GM21515 (cell line): ENCODE measurements around the gene MORC4.
"Not testable (repeated sequence)": the region's sequence is repeated elsewhere in the genome, so short reads cannot be mapped to it uniquely, and the experiment has no call there.

Source experiments
- ATAC-seq: cut with Tn5 transposase; IDR thresholded peaks from one replicate; pipeline ENCODE4 v1.9.1; 2021; ENCODE audit not compliant: unreplicated experiment

MORC4 gene

DNA sequence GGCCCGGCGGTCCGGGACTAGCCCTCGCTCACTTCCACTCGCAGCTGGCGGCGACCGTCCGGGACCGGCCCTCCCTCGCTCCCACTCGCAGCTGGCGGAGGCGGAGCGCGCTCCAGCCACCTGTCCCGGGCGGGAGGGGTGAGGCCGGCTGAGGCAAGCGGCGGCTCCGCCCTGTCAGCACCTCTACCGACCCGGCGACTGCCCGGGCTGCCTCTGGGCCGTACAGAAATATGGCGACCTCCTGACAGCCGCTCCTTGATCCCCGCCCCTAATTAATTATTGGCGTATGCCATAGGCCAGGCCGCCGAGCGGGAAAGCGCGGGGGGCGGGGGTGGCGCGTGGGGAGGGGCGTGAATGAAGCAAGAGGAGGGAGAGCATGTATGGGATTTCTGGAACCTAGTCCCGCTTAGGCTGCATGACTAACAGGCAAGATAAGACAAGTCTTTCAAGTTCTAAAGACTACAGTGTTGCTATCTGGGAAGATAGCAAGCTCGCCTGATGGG is at the start of gene MORC4:
TSS of gene MORC4 (minus strand) at position 200 of the 503 bp plus-strand sequence. CDS start 243 bp downstream, outside the sequence.
- ATAC-seq, result peak; percentile 93

DNA sequence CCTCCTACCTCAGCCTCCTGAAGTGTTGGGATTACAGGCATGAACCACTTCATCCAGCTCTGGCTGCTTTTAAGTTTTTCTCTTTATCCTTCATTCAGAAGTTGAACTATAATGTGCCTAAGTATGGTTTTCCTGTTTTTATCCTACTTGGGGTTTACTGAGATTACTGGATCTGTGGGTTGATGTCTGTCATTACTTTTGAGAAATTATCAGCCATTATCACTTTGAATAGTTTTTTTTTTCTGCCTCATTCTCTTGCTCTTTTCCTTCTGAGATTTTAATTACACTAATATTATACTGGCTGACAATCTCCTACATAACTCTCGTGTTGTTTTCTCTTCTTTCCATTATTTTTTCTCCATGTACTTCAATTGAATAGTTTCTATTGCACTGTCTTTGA is 47.6 kb upstream of the MORC4 start:
- ATAC-seq, result no peak

DNA sequence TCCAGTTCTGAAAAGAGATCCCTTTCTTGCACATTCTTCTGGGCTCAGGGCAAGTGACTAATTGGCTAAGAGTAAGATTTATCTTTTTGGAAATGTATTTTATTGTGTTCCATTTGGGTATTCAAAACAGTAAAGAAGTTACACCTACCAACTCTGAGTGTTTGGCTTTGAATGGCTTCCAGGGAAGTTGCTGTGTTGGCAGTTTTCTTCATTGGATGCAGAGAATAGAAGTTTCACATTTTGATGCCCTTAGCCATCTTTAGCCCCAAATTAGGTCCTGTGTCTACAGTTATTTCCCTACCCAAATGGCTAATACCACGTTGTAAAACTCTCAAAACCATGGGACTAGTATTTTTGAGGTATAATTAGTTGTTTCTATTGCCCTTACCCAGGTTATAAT is 29.7 kb upstream of the MORC4 start:
- ATAC-seq, result no peak

DNA sequence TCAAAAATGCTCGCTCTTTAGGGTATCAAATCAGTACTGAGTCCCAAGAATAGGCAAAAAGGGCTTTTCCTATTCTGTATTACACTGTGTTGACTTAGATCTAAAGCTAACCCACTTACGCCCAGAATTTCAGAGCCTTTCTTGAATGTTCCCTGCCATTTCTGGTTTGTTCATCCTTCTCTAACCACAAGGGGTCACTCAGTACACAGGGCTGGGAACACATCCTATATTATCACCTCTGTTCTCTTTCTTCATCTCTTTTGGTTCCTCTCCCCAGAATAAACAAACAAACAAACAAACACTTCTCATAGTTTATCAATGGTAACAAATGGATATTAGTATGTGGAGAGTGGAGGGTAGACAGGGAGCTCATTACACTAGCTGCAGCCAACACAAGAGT is 25.5 kb upstream of the MORC4 start:
- no peak for ATAC-seq

DNA sequence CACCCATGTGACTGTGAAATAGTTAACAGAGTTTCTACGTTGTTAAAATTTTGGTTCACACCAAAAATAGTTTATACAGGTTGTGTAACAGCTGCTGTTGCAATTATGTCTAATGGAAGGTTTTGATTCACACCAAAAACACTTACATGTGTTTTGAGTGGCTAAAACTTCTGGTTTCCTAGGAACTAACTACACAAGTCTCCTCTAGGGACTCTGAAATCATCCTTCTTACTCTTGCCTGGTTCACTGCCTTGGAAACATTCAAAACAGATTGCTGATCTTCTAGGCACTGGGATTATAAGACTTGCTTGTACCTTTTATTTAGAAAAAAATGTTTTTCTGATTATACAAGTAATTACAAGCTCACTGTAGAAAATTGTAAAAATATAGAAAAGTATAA is 14.9 kb upstream of the MORC4 start:
- ATAC-seq, result no peak

DNA sequence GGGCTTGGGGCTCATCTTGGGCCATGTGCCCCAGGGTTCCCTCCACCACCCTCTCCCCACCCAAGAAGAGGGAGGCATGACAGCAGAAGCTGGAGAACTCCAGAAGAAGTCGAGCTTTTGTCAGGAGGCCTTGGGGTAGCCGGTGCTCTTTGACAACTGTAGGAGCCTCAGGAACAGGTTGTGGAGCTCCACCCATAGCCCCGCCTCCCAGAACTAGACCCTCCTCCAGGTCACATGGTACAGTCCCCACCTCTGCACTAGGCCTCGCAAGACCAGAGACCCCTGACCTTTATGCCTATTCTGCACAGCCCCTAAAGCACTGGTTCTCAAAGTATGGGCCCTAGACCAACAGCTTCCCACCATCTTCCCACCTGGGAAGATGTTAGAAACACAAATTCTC is 8.0 kb upstream of the MORC4 start:
- ATAC-seq, result no peak

DNA sequence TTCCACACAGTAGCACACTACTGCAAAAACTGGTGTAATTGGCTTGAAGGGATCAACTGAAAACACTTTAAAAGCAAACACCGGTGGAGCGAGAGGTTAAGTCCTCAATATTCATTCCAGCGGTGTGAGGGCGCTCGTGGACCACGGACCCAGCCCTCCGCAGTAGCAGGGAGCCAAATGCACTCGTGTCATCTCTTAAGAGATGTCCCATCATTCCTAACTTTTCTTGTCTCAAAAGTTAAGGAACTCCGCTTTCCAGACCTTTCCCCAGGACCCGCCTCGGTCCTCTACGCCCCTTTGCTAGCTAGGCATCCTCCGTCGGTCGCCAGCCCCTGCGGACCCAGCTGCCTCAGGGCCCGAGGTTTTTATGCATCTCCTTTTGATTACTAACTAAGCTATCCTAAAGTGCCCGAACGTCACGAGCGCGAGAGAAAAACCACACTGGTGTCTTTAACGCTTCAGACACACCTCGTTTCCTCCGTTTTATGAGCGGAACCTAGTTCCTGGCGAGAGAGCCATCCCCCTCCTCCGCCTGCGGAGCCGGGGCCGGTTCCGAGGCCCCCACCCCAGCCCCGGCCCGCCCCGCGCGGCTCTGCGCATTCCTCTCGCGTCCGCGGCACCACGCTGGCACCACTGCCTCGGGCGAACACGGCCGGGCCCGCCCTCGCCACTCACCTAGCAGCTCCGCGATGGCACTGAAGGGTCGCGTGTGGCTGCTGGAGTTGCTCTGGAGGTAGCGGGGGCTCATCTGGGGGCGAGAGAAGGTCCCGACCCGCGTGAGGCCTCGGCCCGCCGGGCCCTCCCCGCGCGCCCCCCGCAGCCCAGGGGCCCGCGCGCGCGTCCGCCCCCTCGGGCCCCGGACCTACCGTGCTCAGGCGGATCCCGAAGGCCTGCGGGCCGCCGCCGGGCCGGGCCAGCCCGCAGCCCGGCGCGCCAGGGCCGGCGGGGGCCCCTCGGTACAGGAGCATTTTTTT is 723 bp downstream of the MORC4 start:
- ATAC-seq, result peak; percentile 32

DNA sequence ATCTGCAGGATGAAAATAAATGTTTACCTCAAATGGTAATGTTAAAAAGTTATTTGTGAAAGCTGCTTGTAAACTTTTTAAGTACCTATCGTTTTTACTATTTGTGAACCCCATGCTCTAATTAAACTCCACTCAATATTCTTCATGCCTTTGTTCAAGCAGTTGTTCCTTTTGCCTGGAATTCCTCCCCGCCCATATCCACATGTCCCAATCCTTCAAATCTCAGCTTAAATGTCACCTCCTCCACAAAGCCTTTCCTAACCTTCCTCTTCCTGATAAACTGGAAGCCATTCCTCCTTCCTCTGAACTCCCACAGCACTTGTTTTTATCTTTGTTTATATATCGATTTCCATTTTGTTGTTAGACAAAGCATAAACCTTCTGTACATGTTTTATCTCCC is 2.4 kb downstream of the MORC4 start:
- no peak for ATAC-seq

DNA sequence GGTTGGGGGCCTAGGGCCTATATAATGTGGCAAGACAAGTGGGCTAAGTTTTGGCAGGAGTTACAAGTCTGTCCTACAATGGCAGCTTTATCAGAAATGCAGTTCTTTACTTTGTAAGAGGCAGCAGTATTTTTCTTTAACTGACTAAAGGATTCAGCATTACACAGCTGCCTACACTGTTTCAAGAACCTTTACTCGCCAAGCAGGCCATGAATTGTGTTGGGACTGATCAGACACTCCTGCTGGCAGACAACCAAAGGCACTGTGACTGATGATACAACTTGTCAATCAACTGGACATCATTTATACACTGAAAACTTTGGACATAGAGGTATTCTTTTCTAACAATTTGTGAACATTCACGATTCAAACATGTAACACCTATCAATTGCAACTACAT is 4.3 kb downstream of the MORC4 start:
- no peak for ATAC-seq

DNA sequence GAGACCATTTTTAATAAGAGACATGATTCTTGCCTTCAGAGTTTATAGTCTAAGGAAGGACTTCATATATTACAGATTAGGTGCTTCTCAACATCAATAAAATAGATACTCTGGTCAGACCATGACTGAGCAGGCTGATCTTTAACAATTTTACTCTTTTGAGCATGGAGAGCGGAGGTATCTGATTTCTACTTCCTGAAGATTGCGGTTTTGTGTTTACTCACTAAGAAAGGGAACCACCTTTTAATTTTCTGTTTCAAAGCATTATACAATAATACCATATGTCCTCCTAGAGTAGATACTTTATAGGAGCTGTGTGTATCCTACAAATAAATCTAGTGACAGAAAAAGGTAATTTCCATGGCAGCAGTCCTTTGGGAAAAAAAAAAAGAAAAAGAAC is 12.5 kb downstream of the MORC4 start:
- no peak for ATAC-seq

DNA sequence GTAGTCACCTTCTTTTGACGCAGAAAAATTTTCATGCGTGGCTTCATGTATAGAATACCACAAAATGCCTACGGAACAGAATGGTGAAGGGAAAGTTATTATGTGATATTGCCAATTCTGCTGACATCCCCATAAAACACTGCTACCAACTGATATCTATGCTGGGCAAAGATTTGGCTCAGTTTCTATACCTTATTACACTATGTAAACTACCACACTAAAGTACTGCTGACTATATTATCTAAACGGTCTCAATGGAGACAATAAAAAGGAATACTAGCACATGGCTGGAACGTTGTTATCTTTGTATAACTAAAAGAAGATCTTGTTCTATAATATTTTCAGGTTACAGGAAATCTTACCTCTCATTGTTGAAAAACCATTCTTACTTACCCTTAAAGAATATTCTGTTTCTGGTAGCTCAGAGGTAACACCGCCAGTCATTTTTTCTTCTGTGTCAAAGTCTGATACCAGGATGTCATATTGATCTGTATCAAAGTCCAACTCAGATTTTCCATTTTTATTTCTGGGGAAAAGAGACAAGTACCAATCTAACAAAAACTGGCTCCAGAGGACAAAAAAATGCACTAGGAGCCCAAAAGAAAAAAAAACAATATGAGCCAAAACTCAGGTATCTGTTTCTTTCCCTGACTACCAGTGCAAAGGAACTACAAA is 18.9 kb downstream of the MORC4 start:
- no peak for ATAC-seq

DNA sequence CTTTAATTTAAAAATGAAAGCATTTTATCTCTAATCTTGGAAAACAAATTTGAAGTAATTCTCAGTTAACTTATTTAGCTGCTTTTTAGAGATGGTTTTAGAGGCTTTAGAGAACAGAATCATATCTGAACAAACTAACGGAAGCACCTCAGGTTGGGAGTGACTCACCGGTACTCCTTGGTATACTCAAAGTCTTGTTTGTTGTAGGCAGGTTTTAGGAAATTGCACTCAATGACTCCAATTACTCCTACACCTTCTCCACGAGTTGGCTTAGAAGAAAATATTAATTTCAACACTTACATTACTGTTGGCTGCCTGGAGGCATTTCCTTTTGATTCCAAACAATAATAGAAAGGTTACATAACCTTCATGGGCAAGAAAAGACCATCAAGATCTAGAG is 23.6 kb downstream of the MORC4 start:
- ATAC-seq, result no peak

DNA sequence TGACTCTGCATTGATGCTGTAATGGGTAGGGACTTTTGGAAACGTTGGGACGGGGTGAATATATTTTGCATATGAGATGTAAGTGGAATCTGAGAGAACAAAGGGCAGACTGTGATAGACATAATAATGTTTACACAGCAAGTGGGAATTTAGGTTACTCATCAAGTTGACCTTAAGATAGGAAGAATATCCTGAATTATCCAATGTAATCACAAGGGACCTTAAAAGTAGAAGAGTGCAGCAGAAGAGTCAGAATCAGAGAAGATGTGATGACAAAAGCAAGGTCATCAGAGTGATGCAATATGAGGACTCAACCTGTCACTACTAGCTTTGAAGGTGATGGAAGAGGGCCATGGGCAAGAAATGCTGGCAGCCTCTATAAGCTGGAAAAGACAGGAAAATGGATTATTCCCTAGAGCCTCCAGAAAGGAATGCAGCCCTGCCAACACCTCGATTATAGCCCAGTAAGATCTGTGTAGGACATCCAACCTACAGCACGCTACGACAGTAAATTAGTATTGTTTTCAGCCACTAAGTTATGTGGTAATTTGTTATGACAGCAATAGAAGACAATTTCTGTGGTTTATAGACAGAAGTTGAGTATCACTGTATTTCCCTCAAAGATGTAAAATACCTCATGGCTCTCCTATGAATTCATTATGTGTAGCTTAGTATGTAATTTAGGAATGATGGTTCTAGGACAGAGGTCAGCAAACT is 26.4 kb downstream of the MORC4 start:
- no peak for ATAC-seq

DNA sequence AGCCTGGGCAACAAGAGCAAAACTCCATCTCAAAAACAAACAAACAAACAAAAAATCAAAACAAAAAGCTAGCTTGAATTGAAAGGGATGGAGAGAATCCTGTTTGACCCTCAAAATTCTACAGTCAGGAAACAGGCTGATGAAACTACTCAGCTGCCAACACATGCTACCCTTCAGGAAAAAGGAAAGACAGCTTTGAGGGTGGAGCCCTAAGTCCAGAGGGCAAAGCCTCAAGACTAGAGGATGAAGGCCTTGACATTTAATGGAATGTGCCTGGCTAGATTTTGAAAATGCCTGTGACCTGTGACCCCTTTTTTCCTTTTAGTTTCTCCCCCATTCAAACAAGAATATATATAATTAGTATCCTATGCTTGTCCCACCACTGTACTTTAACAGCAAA is 27.1 kb downstream of the MORC4 start:
- no peak for ATAC-seq

DNA sequence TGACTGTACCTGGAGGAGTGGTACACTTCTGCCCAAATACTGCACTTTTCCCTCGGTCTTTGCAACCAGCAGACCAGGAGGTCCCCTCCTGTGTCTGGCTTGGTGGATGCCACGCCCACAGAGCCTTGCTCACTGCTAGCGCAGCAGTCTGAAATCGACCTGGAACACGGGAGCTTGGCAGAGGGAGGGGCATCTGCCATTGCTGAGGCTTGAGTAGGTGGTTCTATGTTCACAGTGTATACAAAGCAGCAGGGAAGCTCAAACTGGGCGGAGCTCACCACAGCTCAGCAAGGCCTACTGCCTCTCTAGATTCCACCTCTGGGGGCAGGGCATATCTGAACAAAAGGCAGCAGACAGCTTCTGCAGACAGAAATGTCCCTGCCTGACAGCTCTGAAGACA is 33.5 kb downstream of the MORC4 start:
- not testable (repeated sequence) for ATAC-seq

DNA sequence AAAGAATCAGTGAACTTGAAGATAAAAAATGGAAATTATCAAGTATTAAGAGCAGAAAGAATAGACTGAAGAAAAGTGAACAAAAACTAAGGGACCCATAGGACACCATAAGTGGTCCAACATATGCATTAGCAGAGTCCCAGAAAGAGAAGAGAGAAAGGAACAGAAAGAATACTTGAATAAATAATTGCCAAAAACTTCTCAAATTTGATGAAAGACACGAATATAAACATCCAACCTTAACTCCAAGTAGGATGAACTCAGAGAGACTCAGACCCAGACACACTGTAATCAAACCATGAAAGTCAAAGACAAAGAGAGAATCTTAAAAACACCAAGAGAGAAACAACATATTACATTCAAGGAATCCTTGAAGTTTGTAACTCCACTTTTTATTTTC is 35.7 kb downstream of the MORC4 start:
- no peak for ATAC-seq

DNA sequence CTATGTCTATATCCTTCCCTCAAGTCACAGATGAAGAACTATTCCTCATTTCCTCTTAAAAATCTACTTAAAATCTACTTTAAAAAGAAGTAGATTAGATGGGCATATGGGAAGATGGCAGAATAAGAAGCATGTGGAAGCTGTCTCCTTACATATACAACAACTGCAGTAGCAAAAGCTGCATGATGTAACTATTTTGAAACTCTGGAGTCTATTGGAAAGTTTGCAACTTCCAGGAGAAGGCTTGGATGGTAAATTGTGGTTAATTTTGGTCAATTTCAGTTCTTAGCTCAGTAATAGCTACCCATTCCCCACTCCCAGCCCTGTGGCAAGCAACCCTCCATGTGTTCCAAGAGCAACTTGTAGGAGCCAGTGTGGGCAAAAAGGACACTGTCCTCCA is 36.9 kb downstream of the MORC4 start:
- ATAC-seq, result no peak

DNA sequence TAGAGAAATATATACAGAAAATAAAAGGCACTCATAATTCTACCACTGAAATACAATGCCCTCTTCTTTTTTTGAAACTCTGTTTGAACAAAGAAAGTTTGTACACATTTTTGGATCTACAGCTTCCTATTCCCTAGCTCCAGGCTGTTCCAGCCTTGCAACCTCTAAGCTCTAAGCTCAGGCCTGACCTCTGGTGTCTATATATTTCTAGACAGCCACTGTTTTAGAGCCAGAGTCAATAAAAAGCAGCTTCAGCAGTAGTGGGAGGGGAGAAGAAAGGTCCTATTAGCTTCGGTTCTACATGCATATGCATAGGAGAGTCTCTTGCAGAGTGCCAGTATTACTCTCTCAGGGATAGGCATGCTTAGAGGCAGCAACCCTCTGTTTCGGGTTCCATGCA is 40.1 kb downstream of the MORC4 start:
- no peak for ATAC-seq

DNA sequence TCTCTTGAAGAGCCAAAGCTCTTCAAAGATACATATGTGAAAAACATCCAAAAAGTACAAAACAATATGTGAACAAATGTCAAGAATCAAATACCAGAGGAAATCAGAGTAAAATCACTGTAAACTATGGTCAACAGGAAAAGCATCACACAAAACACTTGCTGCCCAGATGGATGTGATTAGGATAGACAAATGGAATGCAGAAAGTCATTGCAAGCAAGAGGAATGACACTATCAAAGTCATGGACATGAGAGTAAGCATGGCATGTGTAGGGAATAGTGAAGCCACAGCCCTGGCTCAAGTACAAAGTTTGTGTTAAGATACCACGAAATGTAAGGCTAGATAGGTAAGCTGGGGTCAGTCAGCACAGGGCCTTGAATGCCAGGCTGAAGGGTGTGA is 42.2 kb downstream of the MORC4 start:
- no peak for ATAC-seq

DNA sequence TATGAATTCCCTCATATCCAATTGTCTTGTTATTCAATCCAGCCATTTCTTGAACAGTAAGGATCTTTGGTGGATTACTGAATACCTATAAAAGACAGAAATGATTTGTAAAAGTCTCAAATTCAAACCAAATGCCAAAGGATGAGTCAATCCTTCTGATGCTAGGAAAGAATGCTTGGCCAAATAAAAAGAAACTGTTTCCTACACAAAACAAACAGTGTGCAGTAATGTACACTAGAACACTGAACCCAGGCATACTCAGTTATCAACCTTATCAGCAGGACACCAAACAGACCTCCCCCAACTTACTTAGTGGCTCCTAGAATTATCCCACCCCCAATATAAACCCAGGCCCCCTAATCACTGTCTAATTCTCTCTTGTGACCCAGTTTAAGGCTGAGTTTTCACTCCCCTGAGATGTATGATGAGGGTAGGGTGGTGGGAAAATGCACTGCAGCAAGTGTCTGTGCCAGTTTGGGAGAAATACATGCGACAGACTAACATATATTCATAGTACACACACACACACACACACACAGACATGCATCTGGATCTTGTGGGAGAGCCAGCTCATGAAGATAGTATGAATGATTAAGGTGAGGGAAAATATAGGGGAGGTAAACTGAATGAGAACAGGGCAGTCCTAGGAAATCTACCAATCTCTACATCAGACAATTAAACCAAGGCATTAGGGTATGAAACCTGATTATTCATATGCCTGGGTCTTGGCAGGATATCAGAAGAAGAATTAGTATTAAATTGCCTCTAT is 44.8 kb downstream of the MORC4 start:
- ATAC-seq, result no peak

DNA sequence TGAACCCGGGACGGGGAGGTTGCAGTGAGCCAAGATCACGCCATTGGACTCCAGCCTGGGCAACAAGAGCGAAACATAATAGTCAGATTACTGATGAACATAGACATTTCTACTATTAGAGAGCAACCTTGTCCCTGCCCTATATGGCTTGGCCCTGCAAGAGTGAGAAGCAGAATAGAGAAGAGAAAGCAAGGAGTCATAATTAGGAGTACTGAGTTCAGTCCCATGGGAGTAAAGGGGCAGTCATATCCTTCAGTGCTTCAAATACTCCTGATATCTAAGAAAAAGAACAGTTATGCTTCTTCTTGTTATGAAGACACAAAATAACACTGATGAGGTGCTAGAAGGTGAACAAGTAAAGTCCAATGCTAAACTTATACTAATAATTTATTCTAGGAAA is 46.0 kb downstream of the MORC4 start:
- no peak for ATAC-seq
